HG03571 (cell line): ENCODE measurements around the gene G3BP2.
"Not testable (repeated sequence)": the region's sequence is repeated elsewhere in the genome, so short reads cannot be mapped to it uniquely, and the experiment has no call there.

Source experiments
- ATAC-seq: cut with Tn5 transposase; IDR thresholded peaks from one replicate; pipeline ENCODE4 v1.9.1; 2021; ENCODE audit not compliant: unreplicated experiment

Gene G3BP2

GRCh38 chr4:75673027-75673958 lies at the start of gene G3BP2:
TSS of gene G3BP2 (minus strand) at chr4:75673411. CDS start at chr4:75662025, 11,386 bp downstream.
- ATAC-seq, result peak; percentile 92

DNA sequence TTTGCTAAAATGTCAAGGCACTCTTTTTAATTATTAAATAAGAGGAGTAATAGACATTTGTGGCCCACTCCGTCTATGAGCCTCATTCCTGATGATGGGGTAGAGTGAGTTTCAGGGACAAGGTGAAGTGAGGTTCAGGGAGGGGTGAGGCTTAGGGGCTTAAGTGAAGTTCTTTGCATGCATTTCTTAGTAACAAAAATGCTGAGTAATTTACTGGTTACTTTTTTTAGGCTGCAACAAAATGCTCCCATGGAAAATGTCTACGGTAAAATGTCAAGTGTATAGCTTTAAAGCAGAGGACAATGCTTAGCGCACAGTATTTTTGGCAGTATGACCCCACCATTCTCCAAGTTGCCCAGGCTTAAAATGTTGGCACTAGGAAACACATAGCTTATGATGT lies 49.2 kb upstream of the G3BP2 start:
- no peak for ATAC-seq

DNA sequence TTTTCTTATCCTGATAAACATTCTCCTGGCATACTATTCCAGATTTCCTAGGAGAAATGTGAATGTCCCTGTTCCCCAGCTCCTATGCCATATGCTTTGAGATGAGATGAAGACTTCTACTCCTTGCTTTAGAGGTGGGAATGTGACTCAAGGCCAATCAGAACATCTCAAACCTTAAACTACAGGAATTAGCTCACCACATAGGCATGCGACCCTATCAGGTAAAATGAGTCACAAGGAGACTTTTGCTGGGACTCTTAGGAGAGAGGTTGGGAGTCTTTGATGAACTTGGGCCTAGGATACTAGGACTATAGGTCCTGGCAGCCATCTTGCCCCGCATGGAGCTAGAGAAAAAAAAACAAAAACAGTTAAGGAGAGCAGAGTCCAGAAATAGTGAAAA lies 45.3 kb upstream of the G3BP2 start:
- no peak for ATAC-seq

DNA sequence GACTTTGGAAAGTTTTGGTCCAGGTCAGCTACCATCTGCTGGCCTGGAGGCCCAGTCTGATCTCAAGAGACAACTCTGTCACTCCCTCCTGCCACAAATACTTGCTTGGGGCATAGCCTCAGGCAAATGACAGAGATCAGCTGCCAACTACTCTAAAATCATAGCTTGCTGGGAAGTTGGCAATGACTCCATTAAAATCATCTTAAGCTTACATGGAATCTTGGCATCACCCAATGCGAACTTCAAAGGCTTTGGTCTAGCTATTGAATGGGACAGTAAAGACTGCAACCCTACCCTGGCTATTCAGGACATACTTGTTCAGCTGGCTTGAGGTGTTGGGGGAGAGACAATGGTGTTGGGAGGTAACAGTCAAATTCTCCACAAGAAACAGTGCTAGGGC lies 44.2 kb upstream of the G3BP2 start:
- ATAC-seq, result no peak

- not testable (repeated sequence) for ATAC-seq
Measured at GRCh38 chr4:75716054-75716453, 42.8 kb upstream of the G3BP2 start.

DNA sequence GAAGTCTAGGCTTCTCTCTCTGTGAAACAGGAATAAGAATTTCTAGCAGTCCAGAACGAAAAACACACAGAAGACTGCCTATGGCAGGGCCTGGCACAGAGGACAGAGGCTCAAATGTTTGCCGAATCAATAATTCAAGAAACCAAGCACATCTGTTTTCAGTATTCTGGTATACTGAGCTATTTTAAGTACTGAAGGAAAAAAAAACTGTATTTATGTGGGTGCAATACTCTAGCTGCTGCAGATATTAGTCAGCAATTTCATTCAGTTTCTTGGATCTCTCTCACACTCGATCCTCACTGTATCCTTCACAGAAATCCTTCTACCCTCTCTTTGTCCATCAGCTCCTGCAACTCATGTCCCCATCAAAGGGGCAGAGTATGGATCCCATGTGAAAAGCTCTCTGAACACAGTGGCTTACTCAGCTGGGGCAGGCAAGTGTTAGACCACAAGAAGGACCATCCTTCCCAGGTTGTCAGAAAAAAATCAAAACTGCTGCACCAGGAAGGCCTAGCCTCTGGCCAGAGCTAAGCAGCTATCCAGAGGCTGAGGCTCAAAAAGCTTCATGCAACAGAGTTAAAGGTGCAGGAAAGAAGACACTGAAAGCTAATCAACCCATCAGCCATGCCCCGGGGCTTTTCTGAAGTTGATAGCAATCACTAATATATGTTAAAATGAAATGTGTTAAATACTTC lies 42.0 kb upstream of the G3BP2 start:
- no peak for ATAC-seq

DNA sequence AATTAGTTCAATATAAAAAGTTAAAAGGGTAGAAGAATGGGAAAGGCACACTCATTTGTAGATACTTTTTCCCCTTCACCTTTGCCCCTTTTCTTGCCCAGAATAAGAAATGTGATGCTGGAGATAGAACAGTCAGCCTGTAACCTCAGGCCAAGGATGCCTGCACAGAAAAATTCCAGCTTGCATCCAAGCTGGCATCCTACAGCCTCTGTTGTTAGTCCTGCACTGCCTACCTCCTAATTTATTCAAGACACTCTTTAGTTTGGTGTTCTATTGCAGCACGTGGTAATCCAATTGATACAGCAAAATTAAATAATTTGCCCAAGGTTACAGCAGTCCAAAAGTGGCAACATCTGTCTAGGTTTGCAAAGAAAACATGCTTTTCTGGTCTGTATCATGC lies 41.5 kb upstream of the G3BP2 start:
- ATAC-seq, result no peak

GRCh38 chr4:75714011-75714410 lies 40.8 kb upstream of the G3BP2 start:
- no peak for ATAC-seq

DNA sequence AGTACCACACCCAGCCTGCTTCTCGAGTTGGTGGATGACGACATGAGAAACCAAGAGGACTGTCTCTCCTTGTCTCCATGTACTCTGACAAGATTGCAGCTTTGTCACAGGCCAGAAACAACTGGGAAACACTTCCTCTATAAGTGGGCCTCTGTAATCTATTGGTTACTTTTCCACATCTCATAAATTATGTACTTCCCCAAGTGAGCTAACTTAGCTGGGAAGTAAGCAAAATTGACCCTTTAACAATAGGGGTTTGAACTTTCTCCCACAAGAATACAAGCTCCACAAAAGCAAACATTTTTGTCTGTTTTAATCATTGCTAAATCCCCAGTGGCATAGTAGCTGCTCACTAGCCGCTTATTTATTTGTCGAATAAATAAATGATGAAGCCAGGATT lies 37.0 kb upstream of the G3BP2 start:
- ATAC-seq, result no peak

DNA sequence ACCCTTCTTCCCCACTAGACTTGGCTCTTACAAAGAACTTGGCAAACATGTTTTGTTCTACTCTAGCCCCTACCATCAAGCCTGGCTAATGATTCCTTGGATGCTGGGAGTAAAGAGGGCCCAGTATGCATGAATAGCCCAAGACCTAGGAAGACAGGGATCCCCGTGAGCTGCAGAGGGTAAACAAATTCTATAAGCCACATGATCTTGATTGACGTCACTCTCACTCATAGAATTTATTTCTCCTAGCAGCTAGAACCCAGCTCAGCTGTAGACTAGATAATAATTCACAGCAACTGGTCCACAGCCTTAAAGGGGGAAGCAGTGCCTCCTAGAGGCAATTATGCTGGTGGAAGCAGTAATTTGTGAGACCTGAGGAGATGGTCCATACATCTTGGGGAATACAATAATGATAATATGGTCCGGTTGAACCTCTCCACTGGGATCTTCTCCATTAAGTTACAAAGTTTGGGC lies 35.0 kb upstream of the G3BP2 start:
- ATAC-seq, result peak; percentile 79

GRCh38 chr4:75705198-75705977 lies 32.2 kb upstream of the G3BP2 start:
- no peak for ATAC-seq

- ATAC-seq, result no peak
Measured at GRCh38 chr4:75702919-75703411, 29.8 kb upstream of the G3BP2 start.

DNA sequence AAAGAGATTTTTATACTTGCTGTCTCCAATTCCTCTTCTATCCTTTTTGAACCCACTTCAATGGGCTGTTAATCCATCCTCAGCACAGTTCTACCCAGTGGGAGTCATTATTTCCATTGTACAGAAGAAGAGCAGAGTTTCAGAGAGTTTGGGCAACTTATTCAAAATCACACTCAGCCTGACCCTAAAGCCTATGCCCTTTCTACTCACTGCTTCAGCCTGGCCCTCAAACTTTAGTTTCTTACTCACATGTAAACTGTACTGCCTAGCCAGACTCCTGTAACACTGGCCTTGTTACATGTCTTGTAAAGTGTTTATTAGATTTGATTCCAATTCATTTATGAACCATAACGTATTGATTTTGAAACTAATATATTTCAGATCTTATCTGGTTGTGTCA lies 26.1 kb upstream of the G3BP2 start:
- ATAC-seq, result no peak

- ATAC-seq, result peak; percentile 38
Measured at GRCh38 chr4:75698963-75699228, 25.7 kb upstream of the G3BP2 start.

- peak; percentile 83 for ATAC-seq
Measured at GRCh38 chr4:75698162-75698962, 25.2 kb upstream of the G3BP2 start.

- no peak for ATAC-seq
Measured at GRCh38 chr4:75696581-75696980, 23.4 kb upstream of the G3BP2 start.

DNA sequence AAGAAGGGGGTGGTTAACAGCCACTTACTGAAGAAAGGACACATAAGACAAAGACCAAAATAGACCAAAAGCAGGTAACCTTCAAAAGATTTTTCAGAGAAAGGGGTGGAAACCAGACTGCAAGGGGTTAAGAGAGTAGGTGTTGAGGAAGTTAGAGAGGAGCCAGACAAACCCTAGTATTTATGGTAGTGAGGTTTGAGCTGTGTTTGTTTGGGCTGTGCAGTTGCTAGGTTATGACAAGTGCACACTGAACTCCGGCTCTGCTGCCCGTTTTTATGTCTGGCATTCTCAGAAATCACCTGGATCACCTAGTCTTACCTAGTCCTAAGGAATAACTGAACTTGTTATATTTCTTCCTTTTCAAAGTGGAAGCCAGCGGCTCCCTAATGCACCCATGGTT lies 22.9 kb upstream of the G3BP2 start:
- ATAC-seq, result no peak

DNA sequence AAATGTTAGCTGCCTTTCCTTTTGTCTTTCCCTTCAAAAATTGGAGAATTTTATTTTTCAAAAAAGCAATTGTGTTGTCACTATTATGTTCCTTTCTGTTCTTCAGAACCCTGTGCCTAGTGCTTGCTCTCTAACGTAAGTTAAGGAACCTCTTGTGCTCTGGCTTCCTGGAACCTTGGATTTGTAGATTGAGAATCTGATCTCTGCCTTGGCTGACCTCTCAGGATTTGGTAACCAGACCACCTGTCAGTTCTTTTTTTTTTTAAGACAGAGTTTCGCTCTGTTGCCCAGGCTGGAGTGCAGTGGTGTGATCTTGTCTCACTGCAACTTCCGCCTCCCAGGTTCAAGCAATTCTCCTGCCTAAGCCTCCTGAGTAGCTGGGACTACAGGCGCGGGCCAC lies 18.9 kb upstream of the G3BP2 start:
- ATAC-seq, result not testable (repeated sequence)

- not testable (repeated sequence) for ATAC-seq
Measured at GRCh38 chr4:75687125-75687524, 13.9 kb upstream of the G3BP2 start.

DNA sequence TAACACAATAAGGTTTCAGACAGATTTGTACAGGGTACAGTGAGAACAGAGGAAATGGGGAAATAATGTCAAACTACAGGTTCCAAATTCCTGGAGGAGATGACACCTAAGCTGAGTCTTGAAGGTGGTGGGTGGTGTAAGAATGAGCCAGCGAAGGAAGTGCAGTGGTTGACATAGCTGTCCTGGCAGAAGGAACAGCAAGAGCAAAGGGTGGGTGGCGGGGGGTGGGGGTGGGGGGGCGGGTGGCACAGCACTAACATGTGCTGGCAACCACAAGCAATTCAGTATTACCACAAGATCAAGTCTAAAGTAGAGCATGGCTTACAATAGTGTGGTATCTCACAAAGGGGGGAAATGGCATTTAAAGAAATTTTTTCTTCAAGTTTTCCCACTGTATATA lies 13.1 kb upstream of the G3BP2 start:
- no peak for ATAC-seq
